Endothelial cell of umbilical vein (primary cell): ENCODE measurements around the gene CACNA1S.

Experiments
- POLR2AphosphoS5 ChIP-seq: IDR thresholded peaks from 2 replicates; pipeline ENCODE4 v1.6.1; 2012; ENCODE audit warnings: low read depth, mild to moderate bottlenecking, control low read depth, low read length, moderate library complexity; ENCODE audit not compliant: insufficient read depth
- TF ChIP-seq, protein P1 (sequence below), 2 donors: IDR thresholded peaks; 1 replicate in 1 of 2; 2 replicates in 1 of 2; pipeline ENCODE4 v1.5.1; 2011; ENCODE audit warnings: low read length in 2 of 2, mild to moderate bottlenecking in 2 of 2, moderate library complexity in 2 of 2, control low read depth in 1 of 2, inconsistent platforms in 1 of 2, low read depth in 1 of 2; ENCODE audit not compliant: insufficient read depth in 1 of 2; ENCODE audit errors: extremely low read depth in 1 of 2

DNA sequence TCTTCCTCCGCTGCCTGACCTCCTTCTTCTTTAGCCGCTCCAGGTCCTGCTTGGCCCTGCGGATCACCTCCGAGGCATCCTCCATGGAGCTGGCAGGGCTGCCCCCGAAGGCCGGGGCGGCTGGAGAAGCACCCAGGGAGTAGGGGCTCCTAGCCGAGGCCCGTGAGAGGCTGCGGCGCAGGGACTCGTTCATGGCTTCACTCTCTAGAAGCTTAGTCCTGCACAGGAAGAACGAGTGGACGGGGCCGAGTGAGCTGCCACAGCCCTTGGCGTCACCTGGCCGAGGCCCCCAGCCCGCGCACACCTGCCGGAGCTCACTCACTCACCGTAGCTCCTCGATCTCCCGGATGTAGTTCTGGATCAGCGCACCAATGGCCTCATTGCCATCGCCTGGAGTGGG lies 111.8 kb downstream of the CACNA1S start:
- TF ChIP-seq, protein P1, sequence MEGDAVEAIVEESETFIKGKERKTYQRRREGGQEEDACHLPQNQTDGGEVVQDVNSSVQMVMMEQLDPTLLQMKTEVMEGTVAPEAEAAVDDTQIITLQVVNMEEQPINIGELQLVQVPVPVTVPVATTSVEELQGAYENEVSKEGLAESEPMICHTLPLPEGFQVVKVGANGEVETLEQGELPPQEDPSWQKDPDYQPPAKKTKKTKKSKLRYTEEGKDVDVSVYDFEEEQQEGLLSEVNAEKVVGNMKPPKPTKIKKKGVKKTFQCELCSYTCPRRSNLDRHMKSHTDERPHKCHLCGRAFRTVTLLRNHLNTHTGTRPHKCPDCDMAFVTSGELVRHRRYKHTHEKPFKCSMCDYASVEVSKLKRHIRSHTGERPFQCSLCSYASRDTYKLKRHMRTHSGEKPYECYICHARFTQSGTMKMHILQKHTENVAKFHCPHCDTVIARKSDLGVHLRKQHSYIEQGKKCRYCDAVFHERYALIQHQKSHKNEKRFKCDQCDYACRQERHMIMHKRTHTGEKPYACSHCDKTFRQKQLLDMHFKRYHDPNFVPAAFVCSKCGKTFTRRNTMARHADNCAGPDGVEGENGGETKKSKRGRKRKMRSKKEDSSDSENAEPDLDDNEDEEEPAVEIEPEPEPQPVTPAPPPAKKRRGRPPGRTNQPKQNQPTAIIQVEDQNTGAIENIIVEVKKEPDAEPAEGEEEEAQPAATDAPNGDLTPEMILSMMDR (IDR thresholded peaks at IDR 0.05; ENCODE audit: extremely low read depth in 1 of 2, insufficient read depth in 1 of 2, low read depth in 1 of 2, low read length in 2 of 2): no peak
- TF ChIP-seq POLR2AphosphoS5: no peak
